Inferior parietal cortex (tissue), 1 donor: ENCODE data around the gene AQP11.

Experiments
- DNase-seq: peaks from one replicate; pipeline ENCODE4 v3.0.0-alpha.2; 2016; ENCODE audit errors: extremely low spot score

The AQP11 gene

GRCh38 chr11:77658213-77659013, 68.7 kb downstream of the AQP11 start:
- no peak for DNase-seq
